T-helper 1 cell treated with Interleukin-12 subunit alpha and Interleukin-12 subunit beta and Interleukin-4 antibody, amounts not matched to agents 30 ng/mL and 1 ng/mL, for 36 hours (primary cell): ENCODE measurements around the gene ANO7. TPM values are rescaled to one million over a fixed set of nuclear protein-coding genes. Genes with fewer than 3 reads are reported as not detected.

Source experiments
- intact Hi-C: fragments of 100-400 bp; cut with micrococcal nuclease; formaldehyde crosslinking; loops from one replicate; pipeline ENCODE4 v1.15.1; 2024
- total RNA-seq: library from RNA; stranded (reverse); gene quantifications from 2 replicates; pipeline ENCODE4 v1.2.3, GENCODE V29; 2022

ANO7 gene
- total RNA-seq, 1 donor from 2014 or later: 0.61 TPM

DNA sequence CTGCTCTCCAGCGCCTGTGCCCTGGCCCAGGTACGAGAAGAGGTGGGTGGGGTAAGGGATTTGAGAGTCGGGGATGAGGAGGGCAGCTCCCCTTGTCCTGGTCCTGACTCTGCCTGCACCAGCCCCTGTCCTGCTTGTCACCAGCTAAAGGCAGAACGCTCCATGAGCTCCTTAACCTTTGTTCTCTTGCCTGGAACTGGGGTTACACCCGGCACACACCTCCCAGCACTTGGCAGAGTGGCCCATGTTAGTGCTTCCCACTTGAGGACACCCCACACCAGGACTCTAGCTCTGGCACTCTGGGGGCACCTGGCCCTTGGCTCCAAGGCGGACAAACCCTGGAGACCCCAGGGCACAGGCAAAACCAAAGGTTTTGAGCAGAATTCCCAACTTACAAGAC is 19.2 kb downstream of the ANO7 start:
- intact Hi-C loops: no loop called here

DNA sequence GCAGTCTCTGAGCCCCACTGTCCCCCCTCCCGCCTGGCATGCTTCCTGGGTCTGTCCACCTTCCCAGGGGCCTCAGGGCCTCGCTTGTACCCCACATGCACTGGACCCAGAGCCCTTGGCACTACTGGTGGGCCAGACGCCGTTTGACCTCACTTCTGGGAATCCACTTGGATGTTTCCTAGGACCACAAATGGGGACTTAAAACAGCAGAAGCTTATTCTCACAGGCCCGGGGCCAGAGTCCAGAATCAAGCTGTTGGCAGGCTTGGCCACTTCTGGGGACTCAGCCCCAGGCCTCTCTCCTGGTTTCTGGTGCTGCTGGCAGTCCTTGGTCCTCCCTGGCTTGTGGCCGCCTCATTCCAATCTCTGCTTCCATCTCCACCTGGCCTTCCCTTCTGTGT is 19.6 kb downstream of the ANO7 start:
- intact Hi-C loops: no loop called here

DNA sequence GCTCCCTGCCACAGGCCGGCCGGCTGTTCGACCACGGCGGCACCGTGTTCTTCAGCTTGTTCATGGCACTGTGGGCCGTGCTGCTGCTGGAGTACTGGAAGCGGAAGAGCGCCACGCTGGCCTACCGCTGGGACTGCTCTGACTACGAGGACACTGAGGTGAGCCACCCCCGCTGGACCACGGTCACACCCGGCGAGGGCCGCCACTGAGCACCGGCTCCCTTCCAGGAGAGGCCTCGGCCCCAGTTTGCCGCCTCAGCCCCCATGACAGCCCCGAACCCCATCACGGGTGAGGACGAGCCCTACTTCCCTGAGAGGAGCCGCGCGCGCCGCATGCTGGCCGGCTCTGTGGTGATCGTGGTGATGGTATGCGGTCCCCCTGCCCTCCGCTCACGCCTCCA is 20.8 kb downstream of the ANO7 start:
- intact Hi-C loops: no loop called here

DNA sequence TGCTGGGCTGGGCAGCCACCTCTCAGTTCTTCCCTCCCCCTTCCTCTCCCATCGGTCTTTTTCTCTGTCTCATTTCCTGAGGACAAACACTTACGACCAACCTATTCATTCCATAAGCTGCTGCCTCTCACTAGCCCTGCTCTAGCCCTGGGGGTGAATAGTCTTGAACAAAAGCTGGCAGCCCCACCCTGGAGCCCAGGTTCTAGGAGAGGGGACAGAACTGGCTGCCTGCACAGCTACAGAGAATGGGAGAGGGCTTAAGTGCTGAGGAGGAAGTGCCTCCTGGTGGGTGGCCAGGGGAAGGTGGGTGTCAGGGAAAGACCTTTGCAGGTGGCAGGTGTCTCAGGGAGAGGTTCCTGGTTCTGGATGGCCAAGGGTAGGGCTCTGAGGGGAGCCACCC is 22.8 kb downstream of the ANO7 start:
- intact Hi-C loops: no loop called here

DNA sequence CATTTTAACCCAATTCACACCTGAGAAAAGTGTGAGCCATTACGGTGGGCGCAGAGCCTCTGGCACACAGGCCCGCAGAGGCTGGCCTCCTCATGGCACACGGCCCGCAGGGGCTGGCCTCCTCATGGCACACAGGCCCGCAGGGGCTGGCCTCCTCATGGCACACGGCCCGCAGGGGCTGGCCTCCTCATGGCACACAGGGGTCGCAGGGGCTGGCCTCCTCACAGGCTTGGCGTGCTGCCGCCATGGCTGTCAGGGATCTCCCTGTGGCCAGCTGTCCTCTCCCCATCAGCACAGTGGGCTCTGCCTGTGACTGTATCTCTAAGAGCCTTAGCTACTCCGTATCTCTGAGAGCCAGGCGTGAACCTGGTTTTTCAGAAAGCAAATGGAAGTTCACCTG is 24.6 kb downstream of the ANO7 start:
- intact Hi-C loops: no loop called here

DNA sequence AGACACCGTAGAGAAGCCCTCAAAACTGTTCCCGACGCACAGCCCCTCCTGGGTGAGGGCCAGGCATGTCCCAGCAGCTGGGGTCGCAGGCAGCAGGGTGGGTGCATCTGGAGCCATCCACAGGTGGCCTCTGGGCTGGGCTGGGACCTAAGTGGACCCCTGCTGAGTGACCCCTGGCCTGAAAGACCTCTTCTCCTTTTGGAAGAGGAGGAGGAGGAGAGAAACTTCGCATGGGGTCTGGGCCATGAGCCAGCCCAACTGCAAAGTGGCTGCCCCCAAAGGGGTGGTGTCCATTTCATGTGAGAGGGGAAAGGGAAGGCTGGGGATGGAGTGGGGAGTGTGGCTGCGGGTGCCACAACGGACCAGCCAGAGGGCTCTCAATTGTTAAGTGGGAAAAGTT is 25.1 kb downstream of the ANO7 start:
- intact Hi-C loops: no loop called here

DNA sequence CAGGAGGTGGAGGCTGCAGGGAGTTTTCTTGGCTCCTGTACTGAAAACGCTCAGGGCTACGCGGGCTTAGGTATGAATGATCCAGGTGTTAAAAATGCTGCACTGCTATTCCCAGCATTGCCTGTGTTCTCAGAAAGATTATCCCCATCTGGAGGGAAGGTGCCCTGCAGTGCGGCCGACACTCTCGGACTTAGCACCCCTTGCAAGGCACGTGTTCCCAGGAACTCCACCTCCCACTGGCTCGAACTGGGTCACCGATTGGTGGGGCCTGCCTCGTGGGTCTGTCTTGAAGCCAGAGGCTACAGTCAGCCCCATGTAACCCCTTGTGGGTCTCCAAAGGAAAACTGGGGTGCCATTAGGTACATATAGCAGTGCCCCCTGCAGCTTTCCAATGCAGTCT is 25.7 kb downstream of the ANO7 start:
- intact Hi-C loops: no loop called here

DNA sequence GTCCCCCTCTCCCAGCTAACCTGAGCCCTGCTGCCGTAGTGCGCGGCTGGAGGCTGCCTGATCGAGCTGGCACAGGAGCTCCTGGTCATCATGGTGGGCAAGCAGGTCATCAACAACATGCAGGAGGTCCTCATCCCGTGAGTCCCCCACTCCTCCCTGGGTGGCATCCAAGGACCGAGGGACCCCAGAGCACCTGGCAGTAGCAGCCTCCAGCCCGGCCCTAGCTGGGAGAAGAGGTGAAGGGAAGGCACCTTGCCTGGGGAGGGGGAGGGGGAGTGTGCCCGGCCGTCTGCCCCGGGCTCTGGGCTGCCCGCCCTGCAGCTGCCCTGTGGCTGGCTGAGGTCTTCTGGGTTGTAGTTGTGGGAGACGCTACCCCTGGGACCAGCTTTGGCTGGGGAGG is 26.3 kb downstream of the ANO7 start:
- intact Hi-C loops: no loop called here

DNA sequence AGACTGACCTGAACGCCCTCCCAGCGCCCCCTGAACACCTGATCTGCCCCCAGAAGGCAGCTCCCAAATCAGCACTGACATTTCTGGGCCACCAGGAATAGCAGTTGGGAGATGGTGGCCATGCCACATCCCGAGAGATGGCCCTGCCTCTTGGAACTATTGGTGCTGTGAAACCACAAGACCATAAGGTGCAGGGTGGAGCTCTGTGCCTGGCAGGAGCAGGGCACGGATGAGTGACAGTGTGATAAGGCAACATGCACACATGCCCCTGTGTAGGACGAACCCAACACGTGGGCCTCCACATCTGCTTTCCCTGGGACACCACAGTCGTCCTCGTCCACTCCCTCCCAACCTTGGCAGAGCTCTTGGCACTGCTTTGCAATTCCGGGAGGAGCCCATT is 26.9 kb downstream of the ANO7 start:
- intact Hi-C loops: no loop called here

DNA sequence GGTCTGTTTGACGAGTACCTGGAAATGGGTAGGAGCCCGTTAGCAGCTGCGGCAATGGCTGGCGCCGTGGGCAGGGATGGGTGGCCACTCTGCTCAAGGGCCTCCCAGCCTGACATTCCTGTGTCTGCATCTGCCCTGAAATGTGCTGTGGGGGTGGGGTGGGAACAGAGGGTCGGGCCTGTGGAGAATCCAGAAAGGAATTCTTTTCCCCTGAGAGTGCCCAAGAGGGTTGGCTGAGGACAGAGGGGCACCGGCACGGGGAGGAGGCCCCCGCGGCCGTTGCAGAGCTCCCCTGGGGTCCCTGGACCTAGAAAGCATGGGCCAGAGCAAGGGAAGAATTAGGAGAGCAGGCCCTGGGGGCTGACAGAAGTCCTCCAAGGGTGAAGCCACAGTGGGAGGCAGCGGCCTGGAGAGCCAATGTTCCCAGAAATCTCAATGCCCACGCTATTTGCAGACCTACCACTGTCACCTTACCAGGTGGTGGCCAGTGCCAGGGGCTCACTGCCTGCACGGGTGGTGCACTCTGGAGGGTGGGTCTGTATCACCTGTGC is 27.8 kb downstream of the ANO7 start:
- intact Hi-C loops: loop anchor here (2.0 kb wide), 1 partner anchor 293 kb away; the partner anchor contains the start of gene STK25

DNA sequence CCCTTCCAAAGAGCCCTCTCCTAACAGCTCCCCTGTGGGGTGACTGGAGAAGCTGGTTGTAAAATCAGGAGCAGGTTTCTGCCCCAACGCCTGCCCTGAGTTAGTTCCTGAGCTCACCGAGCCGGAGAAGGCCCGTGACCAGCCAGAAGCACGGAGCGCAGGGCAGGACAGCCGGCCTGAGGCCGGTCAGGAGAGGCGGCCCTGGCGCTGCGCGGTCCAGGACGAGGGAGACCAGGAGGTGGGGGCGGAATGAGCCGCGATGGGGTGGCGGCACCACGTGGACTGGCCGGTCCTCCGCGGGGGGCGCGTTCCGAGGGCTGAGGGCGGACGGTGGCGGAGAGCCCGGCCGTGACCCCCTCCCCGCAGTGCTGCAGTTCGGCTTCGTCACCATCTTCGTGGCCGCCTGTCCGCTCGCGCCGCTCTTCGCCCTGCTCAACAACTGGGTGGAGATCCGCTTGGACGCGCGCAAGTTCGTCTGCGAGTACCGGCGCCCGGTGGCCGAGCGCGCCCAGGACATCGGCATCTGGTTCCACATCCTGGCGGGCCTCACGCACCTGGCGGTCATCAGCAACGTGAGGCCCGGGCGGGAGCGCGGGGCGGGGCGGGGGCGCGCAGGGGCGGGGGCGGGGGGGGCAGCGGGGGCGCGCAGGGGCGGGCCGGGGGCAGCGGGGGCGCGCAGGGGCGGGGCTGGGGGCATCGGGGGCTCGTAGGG is 29.0 kb downstream of the ANO7 start:
- intact Hi-C loops: loop anchor here (1.0 to 2.0 kb wide), 8 partner anchors 53 to 657 kb away; partner anchors contain the start of genes DUSP28, FARP2, HDLBP and PASK

DNA sequence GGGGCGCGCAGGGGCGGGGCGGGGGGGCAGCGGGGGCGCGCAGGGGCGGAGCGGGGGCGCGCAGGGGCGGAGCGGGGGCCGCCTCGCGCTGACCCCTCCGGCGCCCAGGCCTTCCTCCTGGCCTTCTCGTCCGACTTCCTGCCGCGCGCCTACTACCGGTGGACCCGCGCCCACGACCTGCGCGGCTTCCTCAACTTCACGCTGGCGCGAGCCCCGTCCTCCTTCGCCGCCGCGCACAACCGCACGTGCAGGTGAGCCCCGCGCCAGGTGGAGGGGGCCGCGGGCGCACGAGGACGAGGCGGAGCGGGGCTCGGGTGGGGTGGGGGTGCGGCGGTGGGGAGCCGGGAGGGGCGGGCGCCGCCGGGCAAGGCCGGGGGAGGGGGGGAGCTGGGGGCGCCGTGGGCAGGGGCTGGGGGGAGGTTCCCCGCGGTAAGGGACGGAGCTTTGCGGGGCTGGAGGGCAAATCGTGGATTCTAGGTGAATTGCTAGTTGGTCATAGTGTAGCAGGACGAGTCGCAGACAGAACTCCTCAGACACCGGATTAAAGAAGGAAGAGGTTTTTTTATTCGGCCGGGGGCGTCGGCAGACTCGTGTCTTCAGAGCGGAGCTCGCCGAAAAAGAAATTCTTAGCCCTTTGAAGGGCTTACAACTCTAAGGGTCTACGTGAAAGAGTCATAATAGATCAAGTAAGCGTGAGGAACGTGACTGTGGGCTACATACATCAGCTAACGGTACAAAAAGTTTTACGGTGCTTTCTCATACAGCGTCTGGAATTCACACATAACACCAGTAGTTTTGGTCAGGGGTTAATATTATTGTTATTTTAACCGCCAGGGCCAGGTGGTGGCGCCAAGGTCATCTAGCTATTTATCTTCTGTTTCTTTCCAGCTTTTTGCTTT is 29.9 kb downstream of the ANO7 start:
- intact Hi-C loops: loop anchor here (1.0 to 2.0 kb wide), 7 partner anchors 52 to 658 kb away; partner anchors contain the start of genes DUSP28, FARP2, HDLBP and PASK

DNA sequence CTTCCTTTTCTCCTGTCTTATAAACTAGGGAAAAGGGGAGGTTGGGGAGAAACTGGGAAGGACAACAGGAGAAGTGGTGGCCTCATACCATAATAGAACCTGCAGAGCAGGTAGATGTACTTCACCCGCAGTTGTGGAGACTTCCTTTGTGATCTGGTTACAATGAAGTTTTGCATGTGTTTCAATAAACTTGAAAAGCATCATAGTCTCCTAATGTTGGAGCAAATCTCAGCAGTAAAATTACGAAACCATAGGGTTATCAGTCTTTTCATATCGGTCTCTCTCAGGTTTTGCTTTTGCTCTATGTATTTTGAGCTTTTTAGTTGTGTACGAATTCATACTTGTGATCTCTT is 30.5 kb downstream of the ANO7 start:
- intact Hi-C loops: loop anchor here (2.0 kb wide), 5 partner anchors 52 to 658 kb away; partner anchors contain the start of genes DUSP28, FARP2, HDLBP and PASK

DNA sequence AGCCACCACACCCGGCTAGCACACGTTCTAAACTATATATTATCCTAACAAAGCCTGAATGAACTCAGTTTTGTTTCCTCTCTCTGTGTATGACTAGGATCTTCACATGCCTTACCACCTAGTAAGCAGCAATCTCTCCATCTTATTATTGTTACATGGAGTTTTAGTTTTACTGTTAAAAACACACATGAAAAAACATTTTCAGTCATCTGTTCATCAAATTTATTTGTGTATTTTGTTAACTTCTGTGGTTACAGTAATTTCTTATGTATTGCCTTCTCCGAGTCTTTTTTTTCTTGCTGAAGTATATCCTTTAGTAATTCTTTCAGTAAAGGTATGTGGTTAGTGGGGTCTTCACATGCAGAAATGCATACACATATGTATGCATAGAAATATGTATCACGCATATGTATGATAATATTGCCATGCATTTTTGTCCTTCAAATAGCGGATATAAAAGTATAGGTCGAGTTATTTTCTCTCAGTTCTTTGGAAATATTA is 31.4 kb downstream of the ANO7 start:
- intact Hi-C loops: loop anchor here (2.0 kb wide), 5 partner anchors 51 to 659 kb away; partner anchors contain the start of genes DUSP28, FARP2, HDLBP and PASK

DNA sequence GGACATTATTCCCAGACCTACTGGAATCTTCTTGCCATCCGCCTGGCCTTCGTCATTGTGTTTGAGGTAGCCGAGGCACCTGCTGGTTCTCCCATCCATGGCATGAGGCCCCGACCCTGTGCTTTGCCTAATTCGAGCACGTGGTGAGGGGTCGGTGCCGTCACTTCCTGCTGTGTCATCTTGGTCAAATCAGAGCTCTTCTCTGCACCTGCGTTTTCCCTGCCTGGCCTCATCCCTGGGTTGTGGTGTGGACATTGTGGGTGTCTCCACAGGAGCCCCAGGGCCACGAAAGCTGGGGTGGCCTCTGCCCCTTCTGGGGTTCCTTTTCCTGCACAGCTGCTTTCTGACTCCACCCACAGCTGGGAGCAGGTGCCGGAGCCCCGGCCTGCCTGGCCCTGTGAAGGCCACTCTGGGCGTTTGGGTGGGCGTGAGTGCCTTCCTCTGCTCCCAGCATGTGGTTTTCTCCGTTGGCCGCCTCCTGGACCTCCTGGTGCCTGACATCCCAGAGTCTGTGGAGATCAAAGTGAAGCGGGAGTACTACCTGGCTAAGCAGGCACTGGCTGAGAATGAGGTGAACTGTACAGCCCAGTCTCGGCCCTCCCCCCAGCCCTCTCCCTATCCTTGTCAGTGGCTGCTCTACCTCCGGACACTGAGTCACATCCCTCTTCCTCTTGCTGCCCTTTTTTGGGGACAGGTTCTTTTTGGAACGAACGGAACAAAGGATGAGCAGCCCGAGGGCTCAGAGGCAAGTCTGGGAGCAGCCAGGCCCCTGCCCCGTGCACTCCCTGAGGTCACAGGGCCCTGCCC is 34.9 kb downstream of the ANO7 start:
- intact Hi-C loops: no loop called here

DNA sequence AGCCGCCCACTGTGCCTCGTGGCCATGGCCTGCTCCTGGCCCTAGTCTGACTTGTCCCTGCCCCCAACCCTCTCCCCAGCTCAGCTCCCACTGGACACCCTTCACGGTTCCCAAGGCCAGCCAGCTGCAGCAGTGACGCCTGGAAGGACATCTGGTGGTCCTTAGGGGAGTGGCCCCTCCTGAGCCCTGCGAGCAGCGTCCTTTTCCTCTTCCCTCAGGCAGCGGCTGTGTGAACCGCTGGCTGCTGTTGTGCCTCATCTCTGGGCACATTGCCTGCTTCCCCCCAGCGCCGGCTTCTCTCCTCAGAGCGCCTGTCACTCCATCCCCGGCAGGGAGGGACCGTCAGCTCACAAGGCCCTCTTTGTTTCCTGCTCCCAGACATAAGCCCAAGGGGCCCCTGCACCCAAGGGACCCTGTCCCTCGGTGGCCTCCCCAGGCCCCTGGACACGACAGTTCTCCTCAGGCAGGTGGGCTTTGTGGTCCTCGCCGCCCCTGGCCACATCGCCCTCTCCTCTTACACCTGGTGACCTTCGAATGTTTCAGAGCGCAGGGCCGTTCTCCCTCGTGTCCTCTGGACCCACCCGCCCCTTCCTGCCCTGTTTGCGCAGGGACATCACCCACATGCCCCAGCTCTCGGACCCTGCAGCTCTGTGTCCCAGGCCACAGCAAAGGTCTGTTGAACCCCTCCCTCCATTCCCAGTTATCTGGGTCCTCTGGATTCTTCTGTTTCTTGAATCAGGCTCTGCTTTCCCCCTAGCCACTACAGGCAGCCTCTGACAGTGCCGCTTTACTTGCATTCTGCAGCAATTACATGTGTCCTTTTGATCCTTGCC is 35.8 kb downstream of the ANO7 start:
- intact Hi-C loops: no loop called here

DNA sequence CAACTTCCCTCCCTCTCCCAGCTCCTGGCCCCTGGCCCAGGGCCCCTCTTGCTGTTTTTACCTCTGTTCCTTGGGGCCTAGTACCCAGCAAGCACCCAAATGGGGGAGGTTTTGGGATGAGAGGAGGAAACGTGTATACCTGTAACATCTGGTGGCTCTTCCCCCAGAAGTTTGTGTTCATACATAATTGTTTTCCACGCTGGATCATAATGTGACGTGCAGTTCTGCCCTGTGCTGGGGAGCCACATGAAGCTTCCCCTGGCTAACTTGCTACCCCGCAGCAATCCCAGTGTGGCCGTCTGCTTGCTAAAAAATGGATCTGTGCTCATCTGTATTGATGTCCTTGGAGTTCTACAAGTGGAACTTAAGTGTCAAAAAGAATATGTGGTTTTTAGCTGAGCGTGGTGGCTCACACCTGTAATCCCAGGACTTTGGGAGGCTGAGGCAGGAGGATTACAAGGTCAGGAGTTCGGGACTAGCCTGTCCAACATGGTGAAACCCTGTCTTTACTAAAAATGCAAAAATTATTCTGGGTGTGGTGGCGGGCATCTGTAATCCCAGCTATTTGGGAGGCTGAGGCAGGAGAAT is 36.5 kb downstream of the ANO7 start:
- intact Hi-C loops: no loop called here

DNA sequence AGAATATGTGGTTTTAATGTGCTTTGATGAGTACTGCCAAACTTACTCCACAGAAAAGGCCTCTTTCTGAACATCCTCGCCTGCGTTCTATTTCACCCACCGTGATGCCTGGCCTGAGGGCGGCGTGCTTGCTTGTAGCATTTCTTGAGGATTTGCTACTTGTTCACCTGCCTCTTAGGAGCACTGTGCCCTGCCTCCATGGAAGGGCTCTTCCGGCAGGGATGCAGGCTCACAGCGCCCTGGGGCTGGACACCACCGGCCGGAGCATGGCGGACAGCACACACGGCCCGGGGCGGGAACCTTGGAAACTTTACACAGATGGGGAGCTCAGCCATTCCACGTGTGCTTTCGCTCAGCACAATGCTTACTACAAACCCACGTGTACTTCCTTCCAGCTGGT is 37.1 kb downstream of the ANO7 start:
- intact Hi-C loops: no loop called here

DNA sequence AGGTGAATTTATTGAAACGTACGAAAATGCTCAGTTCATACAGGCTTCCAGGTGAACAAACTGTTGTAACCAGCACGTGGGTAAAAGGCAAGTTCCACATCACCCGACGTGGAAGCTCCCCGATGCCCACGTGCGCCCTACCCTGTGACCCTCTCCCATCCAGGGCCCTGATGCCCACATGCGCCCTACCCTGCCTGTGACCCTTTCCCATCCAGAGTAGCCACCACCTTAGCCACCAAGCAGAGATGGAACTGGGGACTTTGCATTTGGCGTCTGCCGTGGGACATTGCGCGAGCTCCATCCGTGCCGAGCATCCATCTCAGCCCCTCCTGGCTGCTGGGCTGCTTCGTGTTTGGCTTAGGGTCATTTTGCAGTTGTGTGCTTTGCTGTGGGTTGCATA is 37.5 kb downstream of the ANO7 start:
- intact Hi-C loops: no loop called here
